GM18861 (cell line): ENCODE data around the gene CDH15.
"Not testable (repeated sequence)": the region's sequence is repeated elsewhere in the genome, so short reads cannot be mapped to it uniquely, and the experiment has no call there.

ENCODE experiments used
- ATAC-seq: cut with Tn5 transposase; IDR thresholded peaks from one replicate; pipeline ENCODE4 v1.9.1; 2021; ENCODE audit not compliant: unreplicated experiment

CDH15 gene

DNA sequence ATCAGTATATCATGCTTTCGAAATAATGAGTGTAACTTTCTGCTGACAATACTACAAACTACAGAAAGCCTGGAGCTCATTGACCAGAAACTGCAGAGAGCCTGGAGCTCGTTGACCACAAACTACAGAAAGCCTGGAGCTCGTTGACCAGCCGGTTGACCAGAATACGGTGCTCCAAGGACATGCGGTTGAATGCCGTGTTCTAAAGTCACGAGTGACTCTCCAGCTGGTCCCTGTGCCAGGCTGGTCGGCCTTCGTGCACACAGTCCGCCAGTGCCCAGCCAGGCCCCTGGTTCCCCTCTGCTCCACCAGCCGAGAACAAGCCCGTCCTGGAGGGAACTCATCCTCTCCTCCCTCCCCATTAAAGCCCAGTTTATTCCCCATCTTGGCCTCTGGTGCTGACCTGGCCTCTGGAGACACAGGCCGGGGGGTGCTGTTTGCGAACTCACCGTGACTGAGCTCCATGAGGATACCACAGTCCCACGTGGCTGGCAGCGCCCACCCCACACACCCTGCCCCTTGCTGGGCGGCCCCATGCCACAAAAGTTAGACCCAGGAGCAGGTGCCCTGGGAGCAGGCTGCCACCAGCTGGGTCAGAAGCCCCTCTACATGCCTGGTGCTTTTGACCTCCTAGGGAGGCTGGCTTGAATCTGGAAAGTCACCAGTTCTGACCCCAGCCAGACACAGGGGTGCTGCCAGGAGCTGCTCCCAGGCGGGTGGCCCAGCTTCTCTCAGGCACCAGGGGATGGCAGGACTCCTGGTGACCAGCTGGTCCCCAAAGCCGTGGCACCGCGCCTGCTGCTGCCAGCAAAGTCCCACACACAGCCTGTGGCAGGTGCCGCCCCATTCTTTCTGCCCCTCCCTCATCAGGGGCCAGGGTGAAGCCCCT, 15.5 kb upstream of the CDH15 start:
- no peak for ATAC-seq

DNA sequence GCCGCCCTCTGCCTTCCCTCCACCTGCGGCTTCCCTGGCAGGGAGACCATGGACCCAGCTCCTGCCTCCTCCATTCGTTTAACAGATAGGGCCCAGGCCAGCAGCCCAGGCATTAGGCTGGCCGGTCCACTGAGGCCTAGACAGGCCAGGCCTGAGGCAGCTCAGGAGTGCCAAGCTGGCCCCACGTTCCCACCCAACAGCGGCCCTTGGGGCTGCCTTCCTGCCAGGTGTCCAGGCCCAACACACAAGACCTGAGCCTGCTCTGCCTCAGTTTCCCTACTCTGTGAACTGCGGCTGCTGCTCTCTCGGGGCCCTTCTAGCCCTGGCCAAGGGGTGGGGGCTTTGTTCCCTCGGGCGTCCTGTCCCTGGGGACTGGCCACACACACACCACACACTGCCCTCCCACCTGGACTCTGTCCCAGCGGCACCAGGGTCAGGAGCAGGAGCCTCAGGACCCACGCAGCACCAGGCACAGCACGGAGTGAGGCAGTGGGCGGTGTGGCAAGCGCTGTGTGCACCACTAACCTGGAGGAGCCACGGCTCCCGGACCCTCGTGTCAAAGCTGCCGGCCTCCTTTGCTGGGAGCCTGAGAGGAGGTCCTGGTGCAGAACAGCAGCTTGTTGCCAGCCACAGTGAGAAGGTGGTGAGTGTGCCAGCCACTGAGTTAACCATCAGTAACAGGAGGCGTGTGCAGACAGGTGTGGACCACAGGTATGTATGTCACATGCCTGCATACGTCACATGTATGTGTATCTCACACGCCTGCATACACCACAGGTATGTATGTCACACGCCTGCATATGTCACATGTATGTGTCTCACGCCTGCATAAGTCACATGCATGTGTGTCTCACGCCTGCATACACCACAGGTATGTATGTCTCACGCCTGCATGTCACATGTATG, 14.6 kb upstream of the CDH15 start:
- no peak for ATAC-seq

GRCh38 chr16:89157778-89158177, 13.8 kb upstream of the CDH15 start:
- ATAC-seq = no peak

- no peak for ATAC-seq
These were observed 12.3 kb upstream of the CDH15 start for GRCh38 chr16:89159066-89159849.

GRCh38 chr16:89159850-89160354, 11.6 kb upstream of the CDH15 start:
- no peak for ATAC-seq

GRCh38 chr16:89160977-89161701, 10.4 kb upstream of the CDH15 start:
- no peak for ATAC-seq

DNA sequence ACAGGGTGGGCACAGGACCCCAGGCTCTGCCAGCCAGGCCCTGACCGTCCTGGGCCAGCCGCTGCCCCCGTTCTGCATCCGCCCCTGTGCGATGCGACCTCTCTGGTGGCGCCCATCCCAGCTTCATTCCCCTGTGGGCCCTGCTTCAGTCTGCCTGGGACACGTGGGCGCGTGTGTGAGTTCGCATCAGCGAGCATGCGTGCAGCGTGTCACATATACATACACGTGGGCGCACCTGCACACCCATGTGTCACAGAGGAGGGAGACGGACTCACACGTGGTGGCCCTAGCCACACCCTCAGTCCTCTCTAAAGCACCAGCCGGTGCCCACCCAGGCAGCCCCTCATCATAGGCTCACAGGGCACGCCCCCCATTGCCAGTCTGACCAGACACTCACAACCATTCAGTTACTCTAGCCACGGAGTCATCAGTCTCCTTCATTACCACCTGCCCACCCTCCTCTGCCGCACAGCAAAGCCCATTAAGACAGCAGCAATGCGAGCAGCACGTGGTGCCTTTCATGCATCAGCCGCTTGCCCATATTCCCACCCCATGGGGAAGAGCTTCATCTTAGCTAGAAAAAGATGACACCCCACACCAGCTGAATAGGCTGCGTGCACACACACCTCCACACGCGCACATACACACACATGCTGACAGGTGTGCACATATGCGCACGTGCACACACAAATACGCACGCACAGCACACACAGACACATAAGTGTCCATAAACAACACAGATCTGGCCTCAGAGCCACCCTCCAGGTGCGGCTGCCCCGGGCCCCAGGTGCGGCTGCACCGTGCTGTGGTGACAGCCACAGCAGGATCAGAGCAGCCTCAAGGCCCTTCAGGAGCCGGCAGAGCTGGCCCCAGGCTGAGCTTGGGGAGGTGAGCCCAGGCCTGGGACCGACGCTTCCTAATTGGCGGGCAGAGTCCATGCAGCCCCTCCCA, 9.5 kb upstream of the CDH15 start:
- no peak for ATAC-seq

- no peak for ATAC-seq
These were observed 8.3 kb upstream of the CDH15 start for GRCh38 chr16:89163297-89163696.

DNA sequence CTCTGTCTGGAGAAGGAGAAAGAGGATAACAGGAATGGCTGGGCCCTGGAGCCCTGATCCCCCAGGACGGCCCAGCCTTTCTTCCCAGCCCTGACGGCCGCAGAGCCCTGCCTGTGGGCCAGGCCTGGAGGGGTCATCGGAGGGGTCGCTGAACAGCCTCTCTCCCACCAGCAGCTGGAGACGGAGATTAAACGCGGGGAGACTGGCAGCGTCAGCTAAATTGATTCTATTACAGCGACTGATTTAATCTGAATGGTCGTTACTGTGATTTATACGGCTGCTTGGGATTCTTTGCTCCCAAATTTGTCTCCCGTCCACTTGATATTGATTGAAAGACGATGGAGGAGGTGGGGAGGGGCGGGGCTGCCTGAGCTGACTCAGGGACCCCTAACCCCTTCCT, 7.1 kb upstream of the CDH15 start:
- ATAC-seq = no peak

GRCh38 chr16:89164847-89165680, 6.5 kb upstream of the CDH15 start:
- ATAC-seq = no peak

DNA sequence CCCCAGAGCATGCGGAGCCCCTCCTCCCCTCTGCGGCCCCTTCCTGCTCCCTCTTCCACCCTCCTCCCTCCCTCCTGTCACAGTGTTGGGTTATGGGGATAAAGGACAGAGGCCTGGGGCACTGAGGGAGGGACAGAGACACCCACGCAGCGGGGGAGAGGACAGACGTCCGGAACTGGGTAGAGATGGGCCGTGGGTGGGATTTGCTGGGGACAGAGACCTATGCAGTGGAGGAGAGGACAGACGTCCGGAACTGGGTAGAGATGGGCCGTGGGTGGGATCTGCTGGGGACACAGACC, 5.9 kb upstream of the CDH15 start:
- ATAC-seq = not testable (repeated sequence)

- ATAC-seq = no peak
These were observed 4.7 kb upstream of the CDH15 start for GRCh38 chr16:89166696-89167424.

DNA sequence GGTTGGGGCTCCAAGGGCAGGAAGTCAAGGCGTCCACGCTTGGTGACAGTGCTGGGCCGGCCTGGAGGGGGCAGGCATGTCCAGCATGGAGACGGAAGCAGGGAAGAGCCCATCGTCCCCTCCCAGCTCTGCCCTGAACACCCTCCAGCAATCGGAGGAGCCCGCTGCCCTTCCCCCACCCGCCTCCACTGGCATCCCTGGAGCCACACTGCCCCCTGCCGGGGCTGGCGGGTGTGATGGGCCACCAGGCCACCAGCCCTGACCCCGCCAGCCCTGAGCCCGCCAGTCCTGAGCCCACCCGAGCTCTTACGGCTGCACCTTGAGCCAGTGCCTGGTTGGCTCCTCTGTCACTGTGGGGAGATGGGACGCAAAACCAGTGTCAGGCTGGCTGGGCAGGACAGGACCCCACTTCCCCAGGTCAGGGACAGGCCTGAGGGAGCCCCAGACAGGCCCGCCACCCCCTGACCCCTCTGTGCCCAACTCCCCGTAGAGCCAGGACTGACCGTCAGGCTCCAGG, 4.1 kb upstream of the CDH15 start:
- no peak for ATAC-seq

- ATAC-seq = no peak
These were observed 3.0 kb upstream of the CDH15 start for GRCh38 chr16:89168381-89169189.

DNA sequence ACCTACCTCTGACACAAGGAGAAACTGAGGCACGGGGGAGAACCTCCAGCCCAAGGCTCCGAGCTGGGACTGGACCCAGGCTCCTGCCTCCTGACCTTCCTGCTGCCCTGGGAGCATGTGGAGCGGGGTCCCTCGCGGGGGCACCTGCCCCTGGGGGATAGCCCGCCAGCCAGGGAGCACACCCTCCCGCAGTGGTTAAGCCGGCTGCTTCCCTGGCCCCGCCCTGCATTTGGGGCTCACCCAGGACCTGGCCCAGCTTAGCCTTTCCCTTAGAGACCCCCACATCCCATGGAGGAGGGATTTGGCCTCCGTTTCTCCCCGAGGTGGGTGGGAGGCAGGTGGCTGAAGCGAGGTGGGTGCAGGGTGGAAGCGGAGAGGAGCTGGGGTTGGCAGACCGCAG, 1.8 kb upstream of the CDH15 start:
- ATAC-seq = no peak

GRCh38 chr16:89170346-89171215, 967 bp upstream of the CDH15 start:
- ATAC-seq = no peak
